ENCODE results near the gene FDX1. TPM values are rescaled to one million over a fixed set of nuclear protein-coding genes. Genes with fewer than 3 reads are reported as not detected.
A peak's percentile ranks its signal among the peaks of the same experiment; 100 is the strongest.

Gene FDX1
- total RNA-seq, 1 donor from 2014 or later: 13.0 TPM

DNA sequence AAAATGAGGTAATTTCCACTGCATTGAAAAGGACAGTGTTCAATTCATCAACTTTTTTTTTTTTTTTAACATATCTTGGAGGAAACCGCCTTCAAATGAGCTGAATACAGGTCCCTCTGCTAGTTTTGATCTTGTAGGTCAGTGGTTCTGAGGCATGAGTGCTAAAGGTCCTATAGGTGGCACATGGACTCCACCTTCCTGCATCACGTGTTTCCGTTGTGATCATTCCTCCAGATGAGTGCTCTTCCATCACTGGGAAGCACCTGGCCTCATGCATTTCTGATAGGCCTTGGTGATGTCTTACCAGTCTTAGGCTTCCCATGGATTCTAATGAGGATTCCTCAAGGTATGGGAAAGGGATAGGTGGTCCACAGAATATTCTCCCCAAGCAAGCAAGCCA lies 37.8 kb downstream of the FDX1 start:
- Mint-ChIP-seq H3K27ac (no peak overlapping the region), H3K9me3 (no peaks in the 10 kb centered on the region), H3K36me3 (peaks cover 3% of the 10 kb centered on the region), H3K27me3 (ENCODE audit: insufficient read depth, low read depth) (no peaks in the 10 kb centered on the region), H3K4me1 (no peaks in the 10 kb centered on the region), H3K4me3 (no peak overlapping the region)
- H4K20me1 ChIP-seq (ENCODE audit: low read depth): no peaks in the 10 kb centered on the region
- H3K4me1 ChIP-seq: no peaks in the 10 kb centered on the region
- H3K4me2 ChIP-seq: no peak overlapping the region
- H3K79me2 ChIP-seq (ENCODE audit: low read depth): no peaks in the 10 kb centered on the region
- H3F3A ChIP-seq (ENCODE audit: low read depth): no peaks in the 10 kb centered on the region
- no peak overlapping the region for H3K4me3 ChIP-seq
- TF ChIP-seq, protein P1, sequence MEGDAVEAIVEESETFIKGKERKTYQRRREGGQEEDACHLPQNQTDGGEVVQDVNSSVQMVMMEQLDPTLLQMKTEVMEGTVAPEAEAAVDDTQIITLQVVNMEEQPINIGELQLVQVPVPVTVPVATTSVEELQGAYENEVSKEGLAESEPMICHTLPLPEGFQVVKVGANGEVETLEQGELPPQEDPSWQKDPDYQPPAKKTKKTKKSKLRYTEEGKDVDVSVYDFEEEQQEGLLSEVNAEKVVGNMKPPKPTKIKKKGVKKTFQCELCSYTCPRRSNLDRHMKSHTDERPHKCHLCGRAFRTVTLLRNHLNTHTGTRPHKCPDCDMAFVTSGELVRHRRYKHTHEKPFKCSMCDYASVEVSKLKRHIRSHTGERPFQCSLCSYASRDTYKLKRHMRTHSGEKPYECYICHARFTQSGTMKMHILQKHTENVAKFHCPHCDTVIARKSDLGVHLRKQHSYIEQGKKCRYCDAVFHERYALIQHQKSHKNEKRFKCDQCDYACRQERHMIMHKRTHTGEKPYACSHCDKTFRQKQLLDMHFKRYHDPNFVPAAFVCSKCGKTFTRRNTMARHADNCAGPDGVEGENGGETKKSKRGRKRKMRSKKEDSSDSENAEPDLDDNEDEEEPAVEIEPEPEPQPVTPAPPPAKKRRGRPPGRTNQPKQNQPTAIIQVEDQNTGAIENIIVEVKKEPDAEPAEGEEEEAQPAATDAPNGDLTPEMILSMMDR (IDR thresholded peaks at IDR 0.05): peak; percentile 13
- TF ChIP-seq EZH2 (IDR thresholded peaks at IDR 0.05): no peak
- no peaks in the 10 kb centered on the region for H3K9me3 ChIP-seq (ENCODE audit: low read depth)
- H3K36me3 ChIP-seq: no peaks in the 10 kb centered on the region
- no peak overlapping the region for H2AFZ ChIP-seq (replicated peaks)
- no peak overlapping the region for H3K27ac ChIP-seq
- no peak overlapping the region for H3K9ac ChIP-seq
- no peaks in the 10 kb centered on the region for H3K27me3 ChIP-seq
- DNase-seq (ENCODE audit: low spot score): no peak

GRCh38 chr11:110468121-110468520 lies 38.4 kb downstream of the FDX1 start:
- no peaks in the 10 kb centered on the region for H3K79me2 ChIP-seq (ENCODE audit: low read depth)
- no peak overlapping the region for H3K9ac ChIP-seq
- Mint-ChIP-seq H3K36me3 (peaks cover 3% of the 10 kb centered on the region), H3K4me3 (no peak overlapping the region), H3K27me3 (ENCODE audit: insufficient read depth, low read depth) (no peaks in the 10 kb centered on the region), H3K4me1 (no peaks in the 10 kb centered on the region), H3K27ac (no peak overlapping the region), H3K9me3 (no peaks in the 10 kb centered on the region)
- H3K27me3 ChIP-seq: no peaks in the 10 kb centered on the region
- H4K20me1 ChIP-seq (ENCODE audit: low read depth): no peaks in the 10 kb centered on the region
- no peaks in the 10 kb centered on the region for H3K4me1 ChIP-seq
- H3K4me2 ChIP-seq: no peak overlapping the region
- H3K27ac ChIP-seq: no peak overlapping the region
- H3K4me3 ChIP-seq: no peak overlapping the region
- no peaks in the 10 kb centered on the region for H3K9me3 ChIP-seq (ENCODE audit: low read depth)
- H3F3A ChIP-seq (ENCODE audit: low read depth): no peaks in the 10 kb centered on the region
- TF ChIP-seq, protein P1 (IDR thresholded peaks at IDR 0.05): no peak
- no peak for TF ChIP-seq EZH2phosphoT487 (IDR thresholded peaks at IDR 0.05)
- TF ChIP-seq EZH2 (IDR thresholded peaks at IDR 0.05): no peak
- H2AFZ ChIP-seq (replicated peaks): no peak overlapping the region
- DNase-seq (ENCODE audit: low spot score): no peak
- no peaks in the 10 kb centered on the region for H3K36me3 ChIP-seq

DNA sequence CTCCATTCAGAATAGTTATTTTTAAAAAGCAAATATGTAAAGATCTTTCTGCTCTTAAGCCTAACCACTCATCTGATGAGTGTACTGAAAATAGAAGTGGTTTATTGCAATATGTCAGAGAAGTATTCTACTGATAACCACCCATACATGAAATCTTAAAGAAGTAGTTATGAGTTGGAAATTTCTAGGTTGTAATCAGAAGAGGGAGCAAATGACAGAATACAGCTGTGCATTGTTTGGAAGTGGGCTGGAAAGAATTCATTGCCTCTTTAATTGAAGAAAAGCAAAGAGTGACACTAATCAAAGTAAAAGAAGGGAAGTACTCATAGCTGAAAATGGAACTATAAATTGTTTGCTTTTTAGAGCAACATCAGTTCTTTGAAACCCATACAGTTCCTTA lies 39.4 kb downstream of the FDX1 start:
- TF ChIP-seq, protein P1 (IDR thresholded peaks at IDR 0.05): no peak
- TF ChIP-seq EZH2phosphoT487 (IDR thresholded peaks at IDR 0.05) (no peak), EZH2 (IDR thresholded peaks at IDR 0.05) (no peak)
- H4K20me1 ChIP-seq (ENCODE audit: low read depth): no peaks in the 10 kb centered on the region
- no peak overlapping the region for H3K27ac ChIP-seq
- no peak overlapping the region for H3K9ac ChIP-seq
- H3F3A ChIP-seq (ENCODE audit: low read depth): no peaks in the 10 kb centered on the region
- H3K27ac Mint-ChIP-seq: no peak overlapping the region
- no peaks in the 10 kb centered on the region for H3K4me1 ChIP-seq
- peaks cover 3% of the 10 kb centered on the region for H3K36me3 Mint-ChIP-seq
- H3K9me3 ChIP-seq (ENCODE audit: low read depth): no peaks in the 10 kb centered on the region
- H3K27me3 ChIP-seq: no peaks in the 10 kb centered on the region
- H2AFZ ChIP-seq (replicated peaks): no peak overlapping the region
- no peak for DNase-seq (ENCODE audit: low spot score)
- no peak overlapping the region for H3K4me3 Mint-ChIP-seq
- no peaks in the 10 kb centered on the region for H3K79me2 ChIP-seq (ENCODE audit: low read depth)
- H3K4me3 ChIP-seq: no peak overlapping the region
- no peaks in the 10 kb centered on the region for H3K4me1 Mint-ChIP-seq
- no peak overlapping the region for H3K4me2 ChIP-seq
- no peaks in the 10 kb centered on the region for H3K36me3 ChIP-seq
- no peaks in the 10 kb centered on the region for H3K27me3 Mint-ChIP-seq (ENCODE audit: insufficient read depth, low read depth)
- no peaks in the 10 kb centered on the region for H3K9me3 Mint-ChIP-seq
